Panc1 (cell line): ENCODE results near the gene PABPN1L. TPM values are rescaled to one million over a fixed set of nuclear protein-coding genes. Genes with fewer than 3 reads are reported as not detected.

ENCODE experiments used
- ATAC-seq: fragments of 200-7000 bp; cut with Tn5 transposase; 2 replicates; pipeline ENCODE4 v1.9.1; 2020; ENCODE audit warnings: mild to moderate bottlenecking, moderate library complexity
- BruUV-seq: library from RNA; stranded (reverse); fragments of 400-500 nt; replicated peaks from 2 replicates; lab custom pipeline; 2021; lab: Mats Ljungman, UMichigan
- CTCF ChIA-PET: fragments of 300-600 bp; sonication (Branson Sonifier 250); formaldehyde crosslinking; loops from one replicate; lab custom pipeline; 2022; ENCODE audit warnings: antibody characterized with exemption; lab: Charles Lee
- POLR2A ChIA-PET: fragments of 300-600 bp; sonication (Branson Sonifier 250); formaldehyde crosslinking; loops from one replicate; lab custom pipeline; 2022; ENCODE audit warnings: antibody characterized with exemption; lab: Charles Lee
- DNase-seq: peaks from one replicate; pipeline ENCODE4 v3.0.0-alpha.2; 2010; ENCODE audit warnings: low read depth, low spot score
- H3K27ac ChIP-seq: 2 replicates; pipeline ENCODE4 v1.5.1; 2011; ENCODE audit warnings: mild to moderate bottlenecking, low read length, inconsistent platforms
- H3K27me3 ChIP-seq: fragments of 200-500 bp; sonication (Bioruptor generic); 2 replicates; pipeline ENCODE4 v1.6.0; 2014; ENCODE audit warnings: low read length, inconsistent platforms; ENCODE audit not compliant: control insufficient read depth, insufficient read depth
- H3K36me3 ChIP-seq: fragments of 200-500 bp; sonication (Bioruptor generic); 2 replicates; pipeline ENCODE4 v1.5.1; 2014; ENCODE audit warnings: inconsistent platforms, mild to moderate bottlenecking, low read length, moderate library complexity; ENCODE audit not compliant: control insufficient read depth, insufficient read depth
- H3K4me1 ChIP-seq: 2 replicates; pipeline ENCODE4 v1.5.1; 2011; ENCODE audit warnings: inconsistent platforms, mild to moderate bottlenecking, low read length, moderate library complexity; ENCODE audit not compliant: control insufficient read depth, insufficient read depth
- H3K4me3 ChIP-seq, 2 experiments: 2 replicates each; pipeline ENCODE4 v1.5.1; 2011 to 2012; ENCODE audit warnings: low read depth in 2 of 2, low read length in 2 of 2, mild to moderate bottlenecking in 2 of 2, inconsistent platforms in 1 of 2, moderate library complexity in 1 of 2
- H3K9me3 ChIP-seq: fragments of 200-500 bp; sonication (Bioruptor generic); 2 replicates; pipeline ENCODE4 v1.5.1; 2014; ENCODE audit warnings: low read depth, mild to moderate bottlenecking, inconsistent platforms, low read length, moderate library complexity; ENCODE audit not compliant: control insufficient read depth, insufficient read depth
- CTCF ChIP-seq: fragments of 450-650 bp; IDR thresholded peaks from 2 replicates; pipeline ENCODE4 v1.5.1; 2017; ENCODE audit warnings: mild to moderate bottlenecking
- POLR2AphosphoS5 ChIP-seq: IDR thresholded peaks from 2 replicates; pipeline ENCODE4 v1.6.1; 2012; ENCODE audit warnings: mild to moderate bottlenecking, low read depth, low read length, moderate library complexity
- SIN3A ChIP-seq: IDR thresholded peaks from 2 replicates; pipeline ENCODE4 v1.6.1; 2012; ENCODE audit warnings: low read depth, mild to moderate bottlenecking, low read length, moderate library complexity, borderline replicate concordance; ENCODE audit not compliant: insufficient read depth
- TCF7L2 ChIP-seq: IDR thresholded peaks from 2 replicates; pipeline ENCODE4 v1.6.1; 2011; ENCODE audit warnings: mild to moderate bottlenecking, low read depth, low read length, inconsistent platforms
- in situ Hi-C: cut with HindIII; loops from 2 replicates; pipeline ENCODE4 v1.10.0; 2016; ENCODE audit warnings: low sequenced_read_pairs, low pct_unique_long_range_greater_than_20kb
- intact Hi-C: fragments of 100-400 bp; cut with micrococcal nuclease; formaldehyde crosslinking; loops from one replicate; pipeline ENCODE4 v1.10.0; 2022; ENCODE audit not compliant: unreplicated experiment
- total RNA-seq: library from RNA; stranded (reverse); gene quantifications from one replicate; pipeline ENCODE4 v1.2.1, GENCODE V29; 2021; ENCODE audit not compliant: unreplicated experiment
- TF ChIP-seq, protein P1 (sequence below), 2 experiments: IDR thresholded peaks; 2 replicates each; pipeline ENCODE4 v1.6.1; 2011 to 2012; ENCODE audit warnings: low read depth in 2 of 2, control low read depth in 1 of 2, low read length in 1 of 2, mild to moderate bottlenecking in 1 of 2, moderate library complexity in 1 of 2; ENCODE audit not compliant: insufficient read depth in 1 of 2

Gene PABPN1L
- total RNA-seq, 1 experiment from 2014 or later, result not detected

DNA sequence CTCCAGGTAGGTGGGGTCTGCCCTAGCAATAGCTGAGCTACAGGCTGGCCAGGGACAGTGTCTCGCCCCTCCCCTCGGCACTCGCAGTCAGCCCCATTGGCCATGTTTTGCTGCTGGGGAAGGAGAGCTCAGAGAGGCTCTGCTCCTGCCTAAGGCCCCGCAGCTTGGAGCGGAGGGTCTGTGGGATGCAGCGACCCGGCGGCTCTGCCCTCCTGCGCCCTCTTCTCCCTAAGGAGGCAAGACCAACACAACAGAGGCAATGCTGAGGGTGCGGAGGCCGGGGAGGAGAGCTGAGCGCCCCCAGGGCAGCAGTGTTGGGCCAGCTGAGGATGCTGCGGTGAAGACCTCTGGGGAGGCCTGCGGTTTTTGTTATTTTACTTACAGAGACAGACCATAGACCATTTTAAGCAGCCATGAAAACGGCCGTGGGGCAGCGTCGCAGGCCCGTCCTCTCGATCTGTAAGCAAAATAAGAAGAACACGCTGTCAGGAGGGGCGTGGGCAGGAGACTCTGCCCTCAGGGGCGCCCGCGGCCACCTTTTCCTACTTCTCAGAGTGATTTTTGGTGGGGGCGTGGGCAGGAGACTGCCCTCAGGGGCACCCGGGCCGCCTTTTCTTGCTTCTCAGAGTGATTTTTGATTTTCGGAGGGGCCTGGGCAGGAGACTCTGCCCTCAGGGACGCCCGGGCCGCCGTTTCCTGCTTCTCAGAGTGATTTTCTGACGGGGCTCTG, 31.4 kb upstream of the PABPN1L start:
- ChIA-PET POLR2A (no interaction called here), CTCF (interaction anchor here (0.5 kb wide), 1 partner anchor 154 kb away, joined by 4 read pairs; no protein-coding TSS in a partner anchor)
- DNase-seq (no peak), ATAC-seq (no peak)
- TF ChIP-seq SIN3A, result no peak
- no peak for TF ChIP-seq TCF7L2
- no peak for TF ChIP-seq POLR2AphosphoS5
- TF ChIP-seq, protein P1, sequence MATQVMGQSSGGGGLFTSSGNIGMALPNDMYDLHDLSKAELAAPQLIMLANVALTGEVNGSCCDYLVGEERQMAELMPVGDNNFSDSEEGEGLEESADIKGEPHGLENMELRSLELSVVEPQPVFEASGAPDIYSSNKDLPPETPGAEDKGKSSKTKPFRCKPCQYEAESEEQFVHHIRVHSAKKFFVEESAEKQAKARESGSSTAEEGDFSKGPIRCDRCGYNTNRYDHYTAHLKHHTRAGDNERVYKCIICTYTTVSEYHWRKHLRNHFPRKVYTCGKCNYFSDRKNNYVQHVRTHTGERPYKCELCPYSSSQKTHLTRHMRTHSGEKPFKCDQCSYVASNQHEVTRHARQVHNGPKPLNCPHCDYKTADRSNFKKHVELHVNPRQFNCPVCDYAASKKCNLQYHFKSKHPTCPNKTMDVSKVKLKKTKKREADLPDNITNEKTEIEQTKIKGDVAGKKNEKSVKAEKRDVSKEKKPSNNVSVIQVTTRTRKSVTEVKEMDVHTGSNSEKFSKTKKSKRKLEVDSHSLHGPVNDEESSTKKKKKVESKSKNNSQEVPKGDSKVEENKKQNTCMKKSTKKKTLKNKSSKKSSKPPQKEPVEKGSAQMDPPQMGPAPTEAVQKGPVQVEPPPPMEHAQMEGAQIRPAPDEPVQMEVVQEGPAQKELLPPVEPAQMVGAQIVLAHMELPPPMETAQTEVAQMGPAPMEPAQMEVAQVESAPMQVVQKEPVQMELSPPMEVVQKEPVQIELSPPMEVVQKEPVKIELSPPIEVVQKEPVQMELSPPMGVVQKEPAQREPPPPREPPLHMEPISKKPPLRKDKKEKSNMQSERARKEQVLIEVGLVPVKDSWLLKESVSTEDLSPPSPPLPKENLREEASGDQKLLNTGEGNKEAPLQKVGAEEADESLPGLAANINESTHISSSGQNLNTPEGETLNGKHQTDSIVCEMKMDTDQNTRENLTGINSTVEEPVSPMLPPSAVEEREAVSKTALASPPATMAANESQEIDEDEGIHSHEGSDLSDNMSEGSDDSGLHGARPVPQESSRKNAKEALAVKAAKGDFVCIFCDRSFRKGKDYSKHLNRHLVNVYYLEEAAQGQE (IDR thresholded peaks at IDR 0.05; ENCODE audit: insufficient read depth in 1 of 2, low read depth in 2 of 2, low read length in 1 of 2), result no peak
- TF ChIP-seq CTCF, result no peak
- Histone ChIP-seq H3K27me3 (no peaks in the 10 kb centered on the region), H3K36me3 (no peaks in the 10 kb centered on the region), H3K27ac (no peak overlapping the region), H3K4me1 (no peaks in the 10 kb centered on the region), H3K4me3 (no peak overlapping the region), H3K9me3 (no peaks in the 10 kb centered on the region)
- no TSS peak for BruUV-seq
- in situ Hi-C loops, result no loop called here
- intact Hi-C loops, result no loop called here

- TF ChIP-seq SIN3A, result no peak
- no peak for TF ChIP-seq POLR2AphosphoS5
- no peak for TF ChIP-seq TCF7L2
- TF ChIP-seq CTCF, result no peak
- TF ChIP-seq, protein P1 (IDR thresholded peaks at IDR 0.05; ENCODE audit: insufficient read depth in 1 of 2, low read depth in 2 of 2, low read length in 1 of 2), result no peak
- POLR2A ChIA-PET, result no interaction called here
- Histone ChIP-seq H3K36me3 (no peaks in the 10 kb centered on the region), H3K4me3 (no peak overlapping the region), H3K4me1 (no peaks in the 10 kb centered on the region), H3K27ac (no peak overlapping the region), H3K9me3 (no peaks in the 10 kb centered on the region), H3K27me3 (no peaks in the 10 kb centered on the region)
- CTCF ChIA-PET, result interaction anchor here (0.5 kb wide), 1 partner anchor 123 kb away, joined by 9 read pairs; no protein-coding TSS in a partner anchor
- no TSS peak for BruUV-seq
- DNase-seq (no peak), ATAC-seq (no peak)
- in situ Hi-C loops, result no loop called here
- intact Hi-C loops, result no loop called here
These were observed 30.0 kb upstream of the PABPN1L start for GRCh38 chr16:88896238-88897070.
